CD4-positive, alpha-beta T cell treated with Interleukin-17A for 4 hours (primary cell): ENCODE measurements around the gene STK32C.
A peak's percentile ranks its signal among the peaks of the same experiment; 100 is the strongest.
"Not testable (repeated sequence)": the region's sequence is repeated elsewhere in the genome, so short reads cannot be mapped to it uniquely, and the experiment has no call there.

Experiments used
- DNase-seq: peaks from one replicate; pipeline ENCODE4 v3.0.0-alpha.2; 2020; ENCODE audit warnings: mixed read lengths

The STK32C gene

GRCh38 chr10:132314881-132315280 lies 7.1 kb upstream of the STK32C start:
- DNase-seq, result not testable (repeated sequence)

DNA sequence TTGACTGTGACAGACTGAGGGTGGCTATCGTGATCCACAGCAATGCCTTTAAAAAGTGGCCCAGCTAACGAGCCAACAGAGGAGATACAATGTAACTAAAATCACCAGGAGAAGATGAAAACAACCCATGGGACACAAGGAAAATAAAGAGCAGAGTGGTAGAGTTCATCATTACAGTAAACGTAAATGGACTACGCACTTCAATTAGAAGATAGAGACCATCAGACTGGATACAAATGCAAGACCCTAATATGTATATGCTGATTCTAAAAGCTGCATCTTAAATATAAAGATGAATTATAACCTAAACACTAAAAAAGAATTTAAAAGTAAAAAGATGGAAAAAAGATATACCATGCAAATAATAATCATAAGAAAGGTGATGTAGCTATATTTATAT lies 6.6 kb upstream of the STK32C start:
- no peak for DNase-seq

- DNase-seq, result no peak
Measured at GRCh38 chr10:132313865-132314264, 6.1 kb upstream of the STK32C start.

- no peak for DNase-seq
Measured at GRCh38 chr10:132313305-132313704, 5.6 kb upstream of the STK32C start.

GRCh38 chr10:132311338-132311939 lies 3.7 kb upstream of the STK32C start:
- no peak for DNase-seq

DNA sequence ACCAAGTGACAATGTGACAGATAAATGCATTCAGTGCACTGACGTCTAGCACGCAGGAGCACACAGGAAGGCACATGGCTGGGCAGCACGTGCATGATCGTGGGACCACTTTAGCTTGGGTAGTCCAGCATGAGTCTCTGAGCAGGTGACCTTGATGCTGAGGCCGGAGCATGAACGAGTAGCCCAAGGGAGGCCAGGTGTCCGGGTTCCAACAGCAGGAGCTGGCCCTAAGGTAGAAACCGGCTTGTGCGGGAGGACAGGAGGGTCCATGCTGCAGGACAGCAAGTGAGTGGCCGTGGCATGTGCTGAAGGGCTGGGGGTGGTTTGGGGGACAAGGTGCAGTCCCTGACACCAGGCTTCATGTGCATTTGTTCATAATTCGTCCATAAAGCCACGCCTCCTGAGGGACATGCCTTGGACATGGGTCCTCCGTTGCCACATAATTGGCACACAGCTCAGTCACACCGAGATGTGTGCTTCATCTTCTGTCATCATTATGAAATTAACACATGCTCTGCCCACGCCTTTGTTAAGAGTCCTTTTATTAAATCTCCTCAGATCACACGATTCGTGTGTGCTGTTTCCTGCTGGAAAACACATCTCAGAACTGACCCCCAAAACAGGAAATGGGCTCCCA lies 3.1 kb upstream of the STK32C start:
- DNase-seq, result no peak

DNA sequence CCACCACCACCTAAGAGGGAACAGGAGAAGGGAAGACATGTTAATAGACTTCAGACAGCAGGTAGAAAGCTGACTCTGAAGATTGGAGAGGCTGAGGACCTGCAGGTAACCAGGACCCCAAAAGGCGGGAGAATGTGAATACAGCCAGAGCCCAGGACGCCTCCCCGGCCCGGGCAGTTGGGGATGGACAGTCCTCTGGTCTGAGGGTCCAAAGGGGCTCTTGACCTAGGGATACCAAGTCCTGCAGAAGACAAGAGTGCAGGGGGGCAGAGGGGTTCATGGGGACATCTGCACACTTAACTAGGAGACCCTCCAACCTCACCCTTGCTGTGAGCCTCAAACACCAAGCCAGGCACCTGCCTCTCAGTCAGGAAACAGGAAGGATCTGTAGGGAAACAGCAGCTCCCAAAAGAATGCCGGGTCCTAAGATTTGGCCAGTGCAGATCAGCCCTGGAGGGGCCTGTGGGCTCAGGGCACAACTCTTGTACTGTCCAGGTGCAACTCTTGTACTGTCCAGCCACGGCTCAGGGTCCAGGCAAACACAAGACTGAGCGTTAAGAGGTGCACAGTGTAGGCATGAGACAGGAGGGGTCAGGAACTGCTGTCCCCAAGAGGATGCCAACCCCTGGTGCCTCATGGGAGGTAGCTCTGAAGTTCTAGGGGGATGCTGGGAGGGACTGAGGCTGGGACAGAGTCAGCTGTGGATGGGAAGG lies 2.3 kb upstream of the STK32C start:
- no peak for DNase-seq

DNA sequence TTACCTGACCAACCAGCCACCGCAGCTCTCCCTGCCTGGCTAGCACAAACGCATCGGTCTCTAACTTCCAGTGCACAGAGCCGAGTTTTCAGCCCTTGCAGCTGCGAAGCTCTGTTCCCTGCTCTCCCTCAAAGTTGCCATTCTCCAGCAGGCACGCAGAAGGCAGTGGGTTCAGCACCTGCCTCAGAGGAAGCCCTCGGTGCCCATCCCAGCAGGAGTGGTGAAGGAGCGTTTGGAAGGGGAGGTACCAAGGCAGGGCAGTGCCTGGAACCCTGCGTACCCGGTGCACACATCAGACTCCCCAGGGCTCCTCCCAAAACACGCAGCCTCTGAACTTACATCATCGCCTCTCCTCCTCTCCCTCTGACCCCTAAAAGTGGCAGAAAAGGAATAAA lies 1.7 kb upstream of the STK32C start:
- DNase-seq, result no peak

GRCh38 chr10:132308587-132309470 lies 1.1 kb upstream of the STK32C start:
- no peak for DNase-seq

DNA sequence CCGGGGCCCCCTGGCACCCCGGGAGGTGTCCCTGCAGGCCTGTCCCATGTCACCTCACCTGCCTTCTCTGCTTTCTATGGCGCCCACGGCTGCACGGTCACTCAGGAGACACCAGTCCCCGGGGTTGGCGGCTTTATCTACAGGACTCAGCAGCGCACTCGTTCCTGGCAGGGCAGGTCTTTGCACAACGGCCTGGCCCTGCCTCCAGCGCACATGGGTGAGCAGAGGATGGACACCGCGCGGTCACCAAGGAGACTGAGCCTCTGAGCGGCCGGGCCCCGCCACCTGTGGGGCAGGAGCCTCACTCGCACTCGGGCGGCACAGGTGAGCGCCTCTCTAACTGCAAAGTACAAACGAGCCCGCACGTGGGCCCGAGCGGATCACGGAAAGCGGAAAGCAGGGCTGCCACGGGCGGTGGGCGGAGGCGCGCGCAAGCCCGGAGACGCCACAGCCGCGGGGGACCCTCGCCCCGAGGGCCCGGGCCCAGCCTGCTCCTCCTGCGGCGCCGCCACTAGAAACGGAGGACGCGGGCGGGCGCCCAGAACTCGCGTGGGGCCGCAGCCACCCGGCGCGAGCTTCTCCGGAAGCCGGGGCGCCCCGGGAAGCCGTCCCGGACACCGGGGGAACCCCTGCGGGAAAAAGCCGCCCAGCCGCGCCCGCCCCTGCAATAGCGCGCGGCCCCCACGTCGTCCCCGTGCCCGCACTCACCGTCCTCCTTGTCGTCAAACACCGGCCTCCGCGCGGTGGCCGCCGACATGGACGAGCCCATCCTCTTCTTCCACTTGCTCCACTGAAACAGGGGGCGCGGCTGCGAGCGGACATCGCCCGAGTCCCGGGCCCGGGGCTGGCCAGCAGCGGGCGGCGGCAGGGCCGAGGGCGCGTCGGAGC lies 642 bp downstream of the STK32C start:
- DNase-seq, result peak; percentile 54

GRCh38 chr10:132306343-132306685 lies 1.4 kb downstream of the STK32C start:
- DNase-seq, result no peak

GRCh38 chr10:132305654-132306342 lies 2.0 kb downstream of the STK32C start:
- no peak for DNase-seq

DNA sequence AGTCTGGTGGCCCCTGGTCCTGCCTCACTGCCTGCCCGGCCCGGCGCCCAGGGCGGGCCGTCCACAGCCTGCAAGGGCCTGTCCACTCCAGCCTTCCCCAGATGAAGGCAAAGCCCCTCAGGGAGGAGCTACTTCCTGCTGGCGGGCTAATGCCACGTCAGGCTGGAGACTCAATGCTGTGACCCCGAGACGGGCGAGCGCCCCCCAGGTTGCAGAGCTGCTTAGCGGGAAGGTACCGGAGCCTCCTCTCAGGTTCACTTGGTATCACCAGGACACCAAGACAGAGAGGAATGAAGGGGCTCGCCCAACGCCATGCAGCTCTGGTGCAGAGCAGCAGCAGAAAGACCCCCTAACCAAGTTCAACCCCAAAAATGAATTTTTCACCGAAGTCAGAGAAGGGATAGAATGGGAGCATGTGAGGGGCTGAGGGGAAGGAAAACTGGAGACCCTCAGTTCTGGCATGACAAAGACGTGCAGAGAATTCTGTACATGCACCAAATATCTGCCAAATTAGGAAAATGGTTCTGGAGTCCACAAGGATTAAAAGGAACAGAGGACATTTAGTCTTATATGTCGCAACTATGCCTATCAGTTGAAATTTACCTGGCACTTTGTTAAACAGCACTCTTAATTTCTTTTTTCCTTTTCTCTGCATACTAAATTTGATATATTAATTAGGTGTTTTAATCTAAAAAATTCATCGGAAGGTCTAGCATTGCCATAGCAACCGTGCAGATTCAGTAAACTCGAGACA lies 2.8 kb downstream of the STK32C start:
- no peak for DNase-seq

- no peak for DNase-seq
Measured at GRCh38 chr10:132303361-132304115, 4.2 kb downstream of the STK32C start.

GRCh38 chr10:132302421-132303310 lies 5.1 kb downstream of the STK32C start:
- no peak for DNase-seq

- no peak for DNase-seq
Measured at GRCh38 chr10:132301371-132302330, 6.1 kb downstream of the STK32C start.

- no peak for DNase-seq
Measured at GRCh38 chr10:132300582-132300981, 7.2 kb downstream of the STK32C start.
